ENCODE measurements around the gene ASPM.

DNA sequence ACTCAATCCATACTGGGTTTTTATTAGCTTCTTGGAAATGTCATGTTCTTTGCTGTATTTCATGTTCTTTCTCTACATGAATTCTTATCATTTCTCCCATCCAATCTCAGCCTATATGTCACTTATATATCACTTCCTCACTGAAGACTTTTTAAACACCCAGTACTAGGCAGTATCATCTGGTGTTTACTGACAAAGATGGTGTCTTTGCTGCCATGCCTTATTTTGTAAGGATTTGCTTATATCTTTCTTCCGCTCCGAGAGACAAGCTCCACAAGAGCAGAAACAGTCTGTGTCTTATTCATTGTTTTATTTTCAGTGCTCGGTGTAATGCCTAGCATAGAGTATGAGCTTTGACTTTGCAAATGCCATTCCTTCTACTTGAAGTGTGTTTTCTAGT, 109.6 kb downstream of the ASPM start:
- TF ChIP-seq, protein P1, sequence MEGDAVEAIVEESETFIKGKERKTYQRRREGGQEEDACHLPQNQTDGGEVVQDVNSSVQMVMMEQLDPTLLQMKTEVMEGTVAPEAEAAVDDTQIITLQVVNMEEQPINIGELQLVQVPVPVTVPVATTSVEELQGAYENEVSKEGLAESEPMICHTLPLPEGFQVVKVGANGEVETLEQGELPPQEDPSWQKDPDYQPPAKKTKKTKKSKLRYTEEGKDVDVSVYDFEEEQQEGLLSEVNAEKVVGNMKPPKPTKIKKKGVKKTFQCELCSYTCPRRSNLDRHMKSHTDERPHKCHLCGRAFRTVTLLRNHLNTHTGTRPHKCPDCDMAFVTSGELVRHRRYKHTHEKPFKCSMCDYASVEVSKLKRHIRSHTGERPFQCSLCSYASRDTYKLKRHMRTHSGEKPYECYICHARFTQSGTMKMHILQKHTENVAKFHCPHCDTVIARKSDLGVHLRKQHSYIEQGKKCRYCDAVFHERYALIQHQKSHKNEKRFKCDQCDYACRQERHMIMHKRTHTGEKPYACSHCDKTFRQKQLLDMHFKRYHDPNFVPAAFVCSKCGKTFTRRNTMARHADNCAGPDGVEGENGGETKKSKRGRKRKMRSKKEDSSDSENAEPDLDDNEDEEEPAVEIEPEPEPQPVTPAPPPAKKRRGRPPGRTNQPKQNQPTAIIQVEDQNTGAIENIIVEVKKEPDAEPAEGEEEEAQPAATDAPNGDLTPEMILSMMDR (IDR thresholded peaks at IDR 0.05 in 2 of 3, conservative IDR thresholded peaks at IDR 0.05 in 1 of 3; ENCODE audit: borderline replicate concordance in 1 of 3, insufficient read depth in 1 of 3, low read depth in 2 of 3, low read length in 2 of 3) = no peak
- no peak for TF ChIP-seq ZFX (IDR thresholded peaks at IDR 0.05)
- TF ChIP-seq YY1 (IDR thresholded peaks at IDR 0.05; ENCODE audit: extremely low read depth, insufficient replicate concordance, low read depth, low read length) = no peak
- TF ChIP-seq SRF (IDR thresholded peaks at IDR 0.05; ENCODE audit: low read depth) = no peak

Data from HCT116 (cell line).